GM23338 (cell line): ENCODE measurements around the gene RBM17. TPM values are rescaled to one million over a fixed set of nuclear protein-coding genes. Genes with fewer than 3 reads are reported as not detected.

ENCODE experiments used
- ATAC-seq: fragments of 200-7000 bp; cut with Tn5 transposase; 3 replicates; pipeline ENCODE4 v1.9.1; 2020
- DNase-seq: peaks from one replicate; pipeline ENCODE4 v3.0.0-alpha.2; 2015; ENCODE audit warnings: low spot score
- H2AFZ ChIP-seq: fragments of 200-600 bp; sonication (generic); 2 replicates; pipeline ENCODE4 v1.8.0; 2016; ENCODE audit warnings: antibody characterized with exemption, mild to moderate bottlenecking, moderate library complexity
- H3F3A ChIP-seq: fragments of 200-600 bp; sonication (generic); replicated peaks from 2 replicates; pipeline ENCODE4 v1.8.0; 2017; ENCODE audit warnings: antibody characterized with exemption, mixed run types, low read depth
- H3K27ac ChIP-seq: fragments of 200-600 bp; sonication (generic); 2 replicates; pipeline ENCODE4 v1.6.1; 2016; ENCODE audit warnings: low read depth
- H3K27me3 ChIP-seq: fragments of 200-600 bp; sonication (generic); 2 replicates; pipeline ENCODE4 v1.8.0; 2016; ENCODE audit warnings: mild to moderate bottlenecking, mixed run types, moderate library complexity; ENCODE audit not compliant: insufficient read depth
- H3K36me3 ChIP-seq: fragments of 200-600 bp; sonication (generic); 2 replicates; pipeline ENCODE4 v1.8.0; 2016; ENCODE audit warnings: mild to moderate bottlenecking; ENCODE audit not compliant: insufficient read depth
- H3K4me1 ChIP-seq: fragments of 200-600 bp; sonication (generic); 2 replicates; pipeline ENCODE4 v1.8.0; 2016; ENCODE audit warnings: mild to moderate bottlenecking, moderate library complexity; ENCODE audit not compliant: insufficient read depth
- H3K4me2 ChIP-seq: fragments of 200-600 bp; sonication (generic); 2 replicates; pipeline ENCODE4 v1.7.1; 2017; ENCODE audit warnings: mixed run types
- H3K4me3 ChIP-seq: fragments of 200-600 bp; sonication (generic); 2 replicates; pipeline ENCODE4 v1.6.1; 2016; ENCODE audit warnings: mixed run types
- H3K79me2 ChIP-seq: fragments of 200-600 bp; sonication (generic); replicated peaks from 2 replicates; pipeline ENCODE4 v1.8.0; 2017; ENCODE audit warnings: mild to moderate bottlenecking; ENCODE audit not compliant: insufficient read depth
- H3K9me2 ChIP-seq: fragments of 200-600 bp; sonication (generic); 2 replicates; pipeline ENCODE4 v1.8.0; 2017; ENCODE audit not compliant: insufficient read depth
- H4K20me1 ChIP-seq: fragments of 200-600 bp; sonication (generic); replicated peaks from 2 replicates; pipeline ENCODE4 v1.8.0; 2017; ENCODE audit warnings: mild to moderate bottlenecking; ENCODE audit not compliant: insufficient read depth
- H3K27ac Mint-ChIP-seq: 2 replicates; pipeline ENCODE4 v1.8.0; 2020; ENCODE audit warnings: inconsistent platforms, mild to moderate bottlenecking, moderate library complexity, mixed read lengths
- H3K27me3 Mint-ChIP-seq: 3 replicates; pipeline ENCODE4 v1.8.0; 2022; ENCODE audit warnings: low read depth, mild to moderate bottlenecking, moderate library complexity, mixed read lengths, inconsistent platforms; ENCODE audit not compliant: insufficient read depth, poor library complexity
- H3K36me3 Mint-ChIP-seq: 3 replicates; pipeline ENCODE4 v1.8.0; 2021; ENCODE audit warnings: low read depth, mild to moderate bottlenecking, inconsistent platforms, moderate library complexity, mixed read lengths
- H3K4me1 Mint-ChIP-seq: 3 replicates; pipeline ENCODE4 v1.8.0; 2020; ENCODE audit warnings: mild to moderate bottlenecking, inconsistent platforms, mixed read lengths
- H3K4me3 Mint-ChIP-seq: 3 replicates; pipeline ENCODE4 v1.8.0; 2021; ENCODE audit warnings: moderate library complexity, mild to moderate bottlenecking, inconsistent platforms, mixed read lengths
- H3K9me3 Mint-ChIP-seq: 3 replicates; pipeline ENCODE4 v1.8.0; 2020; ENCODE audit warnings: moderate library complexity, mild to moderate bottlenecking, inconsistent platforms, mixed read lengths
- CREB1 ChIP-seq: fragments of 250-450 bp; sonication (Bioruptor Pico); IDR thresholded peaks from 2 replicates; pipeline ENCODE4 v1.5.0; 2020; ENCODE audit warnings: low read depth, mild to moderate bottlenecking, moderate library complexity
- JUNB ChIP-seq: IDR thresholded peaks from one replicate; pipeline ENCODE4 v1.6.1; 2016; ENCODE audit warnings: antibody characterized with exemption; ENCODE audit not compliant: unreplicated experiment
- POLR2AphosphoS5 ChIP-seq: IDR thresholded peaks from 2 replicates; pipeline ENCODE4 v1.6.1; 2016; ENCODE audit warnings: antibody characterized with exemption, low read depth
- STAT1 ChIP-seq: IDR thresholded peaks from one replicate; pipeline ENCODE4 v1.6.1; 2016; ENCODE audit warnings: antibody characterized with exemption; ENCODE audit not compliant: unreplicated experiment
- ZNF114 ChIP-seq: fragments of 250-450 bp; sonication (Bioruptor Pico); IDR thresholded peaks from 2 replicates; pipeline ENCODE4 v1.5.0; 2020; ENCODE audit warnings: mild to moderate bottlenecking, moderate library complexity
- ZNF331 ChIP-seq: fragments of 250-450 bp; sonication (Bioruptor Pico); IDR thresholded peaks from 2 replicates; pipeline ENCODE4 v1.5.0; 2020; ENCODE audit warnings: low read depth, mild to moderate bottlenecking, moderate library complexity
- polyA plus RNA-seq: library from polyadenylated mRNA; unstranded; fragments of >200 nt; fragmentation: Nextera tagmentation; extraction: Ambion mirVana; gene quantifications from 2 replicates; pipeline ENCODE4 v1.2.1, GENCODE V29; 2016
- total RNA-seq: library from RNA; depleted of rRNA; stranded (reverse); fragments of >200 nt; shearing (Covaris generic); gene quantifications from 2 replicates; pipeline ENCODE4 v1.2.3, GENCODE V29; 2014
- TF ChIP-seq, protein P1 (sequence below): IDR thresholded peaks from one replicate; pipeline ENCODE4 v1.6.1; 2018; ENCODE audit warnings: antibody characterized with exemption; ENCODE audit not compliant: unreplicated experiment
- TF ChIP-seq, protein P2 (sequence below), 2 experiments: fragments of 200-600 bp in 1 of 2; sonication (generic) in 1 of 2; conservative IDR thresholded peaks; 2 replicates each; pipeline versions ENCODE4 v1.5.1 to v1.6.1; 2016 to 2017; ENCODE audit warnings: antibody characterized with exemption in 2 of 2, low read depth in 2 of 2, mild to moderate bottlenecking in 2 of 2, moderate library complexity in 1 of 2

RBM17 gene
- total and polyA plus RNA-seq, 2 experiments from 2014 or later, result 54.7 to 281 TPM

DNA sequence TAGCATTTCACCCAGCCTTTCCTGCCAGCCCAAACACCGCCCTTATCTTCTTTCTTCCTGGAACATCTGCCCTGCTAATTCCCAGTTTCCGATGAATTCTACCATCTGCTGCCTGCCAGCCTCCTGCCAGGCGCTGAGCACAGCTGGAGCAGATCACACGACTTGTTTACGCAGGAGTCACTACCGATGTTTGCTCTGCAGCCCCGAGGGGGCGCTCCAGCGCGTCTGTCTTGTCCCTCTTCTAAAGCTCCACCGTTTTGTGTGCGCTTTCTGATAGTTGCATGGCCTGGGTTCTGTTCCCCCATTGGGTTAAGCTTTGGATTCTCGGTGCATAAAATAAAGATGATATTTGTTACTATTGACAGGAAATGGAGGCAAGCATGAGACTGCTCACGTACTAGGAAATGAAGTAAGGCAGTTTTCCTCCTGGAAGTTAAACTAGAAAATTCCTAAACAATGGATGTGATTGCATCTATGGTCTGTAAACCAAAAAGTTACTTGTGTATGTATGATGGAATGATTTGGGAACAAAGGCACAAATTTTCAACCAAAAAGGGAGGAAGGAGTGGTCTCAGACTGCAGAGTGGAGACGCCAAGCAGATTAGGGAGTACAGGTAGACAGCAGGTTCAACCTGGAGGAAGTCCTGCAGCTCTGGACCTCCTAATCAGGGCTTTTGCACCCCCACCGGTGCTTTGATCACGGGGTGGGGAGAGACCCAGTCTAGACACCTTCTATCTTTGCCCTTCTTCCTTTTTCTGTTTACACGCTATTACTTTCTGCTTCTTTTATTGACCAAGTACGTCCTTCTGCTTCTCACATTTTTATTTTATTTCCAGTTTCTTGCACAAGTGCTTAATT lies 2.2 kb upstream of the RBM17 start:
- H3K36me3 ChIP-seq, result no peaks in the 10 kb centered on the region

More for the DNA sequence above, 2.2 kb upstream of the RBM17 start:
- peak; percentile 96 for DNase-seq
- H3K9me2 ChIP-seq, result no peaks in the 10 kb centered on the region
- no peak overlapping the region for H3K4me3 Mint-ChIP-seq
- H2AFZ ChIP-seq, result peak overlapping the region; percentile 3; the same call in 1 of the 2 replicates
- no peak overlapping the region for H3K4me2 ChIP-seq
- H3K9me3 Mint-ChIP-seq, result no peaks in the 10 kb centered on the region; the same call in 1 of the 3 replicates
- no peak overlapping the region for H3K27ac ChIP-seq
- H3K79me2 ChIP-seq, result peaks cover 24% of the 10 kb centered on the region
- no peak overlapping the region for H3K4me3 ChIP-seq
- H3K27ac Mint-ChIP-seq, result no peak overlapping the region
- ATAC-seq, result peak; percentile 76
- peaks cover 38% of the 10 kb centered on the region for H3K4me1 Mint-ChIP-seq
- H3K27me3 ChIP-seq, result no peaks in the 10 kb centered on the region; the same call in 1 of the 2 replicates
- H3K4me1 ChIP-seq, result peaks cover 20% of the 10 kb centered on the region
- no peak for TF ChIP-seq JUNB
- TF ChIP-seq, protein P1, sequence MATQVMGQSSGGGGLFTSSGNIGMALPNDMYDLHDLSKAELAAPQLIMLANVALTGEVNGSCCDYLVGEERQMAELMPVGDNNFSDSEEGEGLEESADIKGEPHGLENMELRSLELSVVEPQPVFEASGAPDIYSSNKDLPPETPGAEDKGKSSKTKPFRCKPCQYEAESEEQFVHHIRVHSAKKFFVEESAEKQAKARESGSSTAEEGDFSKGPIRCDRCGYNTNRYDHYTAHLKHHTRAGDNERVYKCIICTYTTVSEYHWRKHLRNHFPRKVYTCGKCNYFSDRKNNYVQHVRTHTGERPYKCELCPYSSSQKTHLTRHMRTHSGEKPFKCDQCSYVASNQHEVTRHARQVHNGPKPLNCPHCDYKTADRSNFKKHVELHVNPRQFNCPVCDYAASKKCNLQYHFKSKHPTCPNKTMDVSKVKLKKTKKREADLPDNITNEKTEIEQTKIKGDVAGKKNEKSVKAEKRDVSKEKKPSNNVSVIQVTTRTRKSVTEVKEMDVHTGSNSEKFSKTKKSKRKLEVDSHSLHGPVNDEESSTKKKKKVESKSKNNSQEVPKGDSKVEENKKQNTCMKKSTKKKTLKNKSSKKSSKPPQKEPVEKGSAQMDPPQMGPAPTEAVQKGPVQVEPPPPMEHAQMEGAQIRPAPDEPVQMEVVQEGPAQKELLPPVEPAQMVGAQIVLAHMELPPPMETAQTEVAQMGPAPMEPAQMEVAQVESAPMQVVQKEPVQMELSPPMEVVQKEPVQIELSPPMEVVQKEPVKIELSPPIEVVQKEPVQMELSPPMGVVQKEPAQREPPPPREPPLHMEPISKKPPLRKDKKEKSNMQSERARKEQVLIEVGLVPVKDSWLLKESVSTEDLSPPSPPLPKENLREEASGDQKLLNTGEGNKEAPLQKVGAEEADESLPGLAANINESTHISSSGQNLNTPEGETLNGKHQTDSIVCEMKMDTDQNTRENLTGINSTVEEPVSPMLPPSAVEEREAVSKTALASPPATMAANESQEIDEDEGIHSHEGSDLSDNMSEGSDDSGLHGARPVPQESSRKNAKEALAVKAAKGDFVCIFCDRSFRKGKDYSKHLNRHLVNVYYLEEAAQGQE, result no peak
- TF ChIP-seq ZNF114, result no peak
- TF ChIP-seq, protein P2, sequence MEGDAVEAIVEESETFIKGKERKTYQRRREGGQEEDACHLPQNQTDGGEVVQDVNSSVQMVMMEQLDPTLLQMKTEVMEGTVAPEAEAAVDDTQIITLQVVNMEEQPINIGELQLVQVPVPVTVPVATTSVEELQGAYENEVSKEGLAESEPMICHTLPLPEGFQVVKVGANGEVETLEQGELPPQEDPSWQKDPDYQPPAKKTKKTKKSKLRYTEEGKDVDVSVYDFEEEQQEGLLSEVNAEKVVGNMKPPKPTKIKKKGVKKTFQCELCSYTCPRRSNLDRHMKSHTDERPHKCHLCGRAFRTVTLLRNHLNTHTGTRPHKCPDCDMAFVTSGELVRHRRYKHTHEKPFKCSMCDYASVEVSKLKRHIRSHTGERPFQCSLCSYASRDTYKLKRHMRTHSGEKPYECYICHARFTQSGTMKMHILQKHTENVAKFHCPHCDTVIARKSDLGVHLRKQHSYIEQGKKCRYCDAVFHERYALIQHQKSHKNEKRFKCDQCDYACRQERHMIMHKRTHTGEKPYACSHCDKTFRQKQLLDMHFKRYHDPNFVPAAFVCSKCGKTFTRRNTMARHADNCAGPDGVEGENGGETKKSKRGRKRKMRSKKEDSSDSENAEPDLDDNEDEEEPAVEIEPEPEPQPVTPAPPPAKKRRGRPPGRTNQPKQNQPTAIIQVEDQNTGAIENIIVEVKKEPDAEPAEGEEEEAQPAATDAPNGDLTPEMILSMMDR (conservative IDR thresholded peaks at IDR 0.05; ENCODE audit: low read depth in 2 of 2), result peak; percentile 90 to 92
- no peak for TF ChIP-seq POLR2AphosphoS5
- no peak for TF ChIP-seq STAT1
- TF ChIP-seq ZNF331 (CRISPR knock-in tag), result no peak
- TF ChIP-seq CREB1, result peak; percentile 67
- peaks cover 21% of the 10 kb centered on the region for H4K20me1 ChIP-seq
- no peaks in the 10 kb centered on the region; the same call in 2 of the 3 replicates for H3K36me3 Mint-ChIP-seq
- H3F3A ChIP-seq, result no peaks in the 10 kb centered on the region
- peaks cover 8% of the 10 kb centered on the region for H3K27me3 Mint-ChIP-seq
